Measurements from ENCODE around the gene PCP4L1.
"Not testable (repeated sequence)": the region's sequence is repeated elsewhere in the genome, so short reads cannot be mapped to it uniquely, and the experiment has no call there.

The PCP4L1 gene

GRCh38 chr1:161229896-161230295 is 28.6 kb upstream of the PCP4L1 start:
- DNase-seq = no peak

DNA sequence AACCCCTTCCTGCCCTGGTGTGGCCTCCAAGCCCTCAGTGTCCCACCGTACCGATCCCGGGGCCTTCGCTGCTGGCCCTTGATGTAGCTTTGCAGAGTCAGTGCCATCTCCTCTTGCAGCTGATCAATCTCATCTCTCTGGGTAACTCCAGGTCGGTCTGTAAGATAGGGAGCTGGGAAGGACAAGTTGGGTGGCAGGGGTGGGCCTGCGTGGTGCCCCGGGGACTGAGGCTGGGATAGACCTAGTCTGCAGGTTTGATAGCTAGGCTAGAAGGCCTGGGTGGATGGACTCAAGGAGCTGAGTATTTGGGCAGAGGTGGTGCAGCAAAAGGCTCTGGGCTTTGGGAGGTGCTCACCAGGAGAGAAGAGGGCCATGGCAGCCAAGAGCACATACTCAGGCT is 27.8 kb upstream of the PCP4L1 start:
- DNase-seq = no peak

DNA sequence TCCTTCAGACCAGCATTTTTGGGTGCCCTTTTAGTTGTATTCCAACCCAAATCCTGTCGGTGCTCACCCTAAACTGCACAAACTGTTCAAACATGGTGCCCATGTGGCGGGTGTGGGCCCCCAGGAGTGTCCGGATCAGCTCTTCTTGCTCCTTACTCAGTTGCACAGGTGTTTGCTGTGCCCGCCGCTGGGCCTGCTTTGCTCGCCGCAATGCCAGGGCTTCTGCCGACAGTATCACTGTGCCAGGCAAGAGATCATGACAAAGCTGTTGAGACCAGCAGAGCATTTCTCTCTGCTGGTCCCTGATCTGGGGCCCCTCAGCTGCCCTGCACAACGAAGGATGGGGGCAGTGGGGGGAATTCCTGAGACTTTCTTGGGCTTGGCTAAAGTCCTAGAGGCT is 25.4 kb upstream of the PCP4L1 start:
- DNase-seq = no peak

- DNase-seq = no peak
Measured at GRCh38 chr1:161235957-161236775, 22.4 kb upstream of the PCP4L1 start.

- DNase-seq = no peak
Measured at GRCh38 chr1:161238039-161238473, 20.5 kb upstream of the PCP4L1 start, which contains the start of gene NR1I3. Gene NR1I3, minus strand, starts transcription at chr1:161238203. Its CDS starts 1,638 bp downstream, at chr1:161236565.

- DNase-seq = no peak
Measured at GRCh38 chr1:161241682-161242081, 16.9 kb upstream of the PCP4L1 start.

- DNase-seq = no peak
Measured at GRCh38 chr1:161242313-161242712, 16.2 kb upstream of the PCP4L1 start.

- DNase-seq = no peak
Measured at GRCh38 chr1:161244888-161245287, 13.7 kb upstream of the PCP4L1 start.

GRCh38 chr1:161250100-161250499 is 8.4 kb upstream of the PCP4L1 start:
- DNase-seq = not testable (repeated sequence)

DNA sequence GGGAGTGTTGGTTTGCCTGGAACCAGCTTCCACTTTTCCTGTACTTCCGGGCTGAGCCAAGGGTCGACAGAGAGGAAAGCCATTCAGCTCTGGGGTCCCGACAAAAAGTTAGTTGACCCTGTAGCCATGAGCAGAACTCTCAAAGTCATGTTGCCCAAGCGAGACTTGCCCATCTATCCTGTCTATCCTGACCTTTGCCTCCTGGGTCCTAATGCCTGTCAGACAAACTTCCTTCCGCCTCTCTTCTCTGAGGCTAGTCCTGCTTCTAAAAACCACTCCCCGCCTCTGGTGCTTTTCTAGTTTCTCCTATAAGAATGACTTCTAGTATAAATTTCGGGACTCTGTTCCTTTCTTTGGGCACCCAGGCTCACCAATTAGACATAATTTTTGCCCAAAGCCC is 7.7 kb upstream of the PCP4L1 start:
- DNase-seq = no peak

- DNase-seq = no peak
Measured at GRCh38 chr1:161251579-161251978, 7.0 kb upstream of the PCP4L1 start.

- not testable (repeated sequence) for DNase-seq
Measured at GRCh38 chr1:161255302-161255701, 3.2 kb upstream of the PCP4L1 start.

GRCh38 chr1:161255955-161256520 is 2.5 kb upstream of the PCP4L1 start:
- not testable (repeated sequence) for DNase-seq

- not testable (repeated sequence) for DNase-seq
Measured at GRCh38 chr1:161257109-161257508, 1.4 kb upstream of the PCP4L1 start.

DNA sequence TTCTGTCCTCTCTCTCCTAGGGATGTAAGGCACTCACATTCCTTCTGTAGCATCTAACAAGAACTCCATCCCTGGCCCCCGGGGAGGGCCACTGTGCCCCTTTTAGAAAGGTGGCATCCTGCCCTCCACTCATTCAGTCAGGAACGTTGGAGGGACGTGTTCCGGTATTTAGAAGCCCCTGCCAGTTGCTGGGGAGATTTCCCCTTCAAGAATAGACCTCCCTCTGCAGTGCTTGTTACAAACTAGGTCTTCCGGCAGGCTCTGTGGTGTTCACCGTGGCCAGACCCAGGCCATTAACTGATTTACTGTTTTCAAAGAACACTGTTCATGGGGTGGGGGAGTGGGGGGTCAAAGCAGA is 779 bp downstream of the PCP4L1 start:
- no peak for DNase-seq

DNA sequence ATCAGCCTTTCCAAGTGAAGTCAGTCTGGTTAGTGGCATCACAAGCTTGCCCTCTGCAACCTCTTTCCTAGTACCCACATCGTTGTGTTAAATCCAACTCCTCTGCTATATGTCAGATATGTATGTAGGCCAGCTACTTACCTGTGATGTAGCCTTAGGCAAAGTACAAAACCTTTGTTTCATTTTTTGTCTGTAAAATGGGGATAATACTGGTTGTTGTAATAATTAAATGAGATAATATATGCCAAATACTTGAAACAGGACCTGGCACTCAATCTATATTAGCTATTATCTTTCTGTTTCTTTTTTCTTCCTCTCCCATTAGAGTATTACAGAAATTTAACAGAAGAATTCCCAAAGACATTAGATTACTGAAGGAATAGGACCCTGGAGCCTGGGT is 1.2 kb downstream of the PCP4L1 start:
- DNase-seq = no peak

DNA sequence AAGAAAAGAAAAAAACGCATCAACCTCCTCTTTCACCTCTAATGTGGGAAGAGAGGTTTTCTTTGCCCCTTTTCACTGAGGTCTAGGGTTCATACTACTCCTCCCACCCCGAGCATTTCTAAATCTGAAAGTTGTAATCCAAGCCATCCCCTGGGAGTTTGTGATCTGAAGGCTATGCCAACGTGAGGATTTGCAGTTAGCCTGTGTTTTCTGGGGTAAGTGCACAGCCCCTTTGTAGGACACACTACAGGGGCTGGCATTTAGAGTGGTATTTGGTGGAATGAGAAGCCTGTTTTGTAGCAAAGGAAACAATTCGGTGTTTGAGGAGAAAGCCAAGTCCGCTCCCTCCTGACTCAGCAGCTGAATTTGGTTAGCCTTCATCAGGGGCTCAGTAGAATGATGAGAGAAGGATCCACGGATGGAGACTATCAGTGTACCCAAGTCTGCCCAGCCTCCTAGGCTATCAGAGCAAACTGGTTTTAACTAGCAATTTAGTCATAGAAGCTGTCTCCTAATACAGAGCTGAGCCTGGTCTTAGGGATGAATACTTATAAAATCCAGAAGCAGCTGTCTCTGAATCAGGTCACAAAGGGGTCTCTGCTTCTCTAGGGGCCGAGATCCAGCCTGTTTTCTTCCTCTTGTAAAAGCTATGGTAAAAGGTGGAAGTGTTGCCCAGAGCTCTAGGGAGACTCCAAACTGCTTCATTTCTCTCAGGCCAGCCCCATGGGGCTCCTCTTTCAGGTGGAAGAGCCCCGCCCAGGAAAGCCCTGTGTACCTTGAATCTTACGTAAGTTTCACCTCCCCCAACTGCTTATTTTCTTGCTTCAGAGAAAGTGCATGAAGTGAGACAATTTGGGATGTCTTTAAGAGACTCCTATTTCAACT is 2.1 kb downstream of the PCP4L1 start:
- no peak for DNase-seq

GRCh38 chr1:161261261-161262235 is 3.0 kb downstream of the PCP4L1 start:
- no peak for DNase-seq

DNA sequence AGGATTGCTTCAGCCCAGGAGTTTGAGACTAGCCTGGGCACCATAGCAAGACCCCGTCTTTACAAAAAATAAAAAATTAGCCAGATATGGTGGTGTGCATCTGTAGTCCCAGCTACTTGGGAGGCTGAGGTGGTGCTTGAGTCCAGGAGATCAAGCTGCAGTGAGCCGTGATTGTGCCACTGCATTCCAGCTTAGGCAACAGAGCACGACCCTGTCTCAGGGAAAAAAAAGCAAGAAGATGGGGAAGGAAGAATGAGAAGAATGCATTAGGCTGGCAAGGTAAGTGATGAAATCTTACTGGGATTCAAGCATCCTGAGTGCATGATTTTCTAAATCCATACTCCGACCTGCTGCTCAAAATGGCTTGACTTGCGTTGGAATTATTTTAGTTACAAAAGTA is 6.8 kb downstream of the PCP4L1 start:
- no peak for DNase-seq

DNA sequence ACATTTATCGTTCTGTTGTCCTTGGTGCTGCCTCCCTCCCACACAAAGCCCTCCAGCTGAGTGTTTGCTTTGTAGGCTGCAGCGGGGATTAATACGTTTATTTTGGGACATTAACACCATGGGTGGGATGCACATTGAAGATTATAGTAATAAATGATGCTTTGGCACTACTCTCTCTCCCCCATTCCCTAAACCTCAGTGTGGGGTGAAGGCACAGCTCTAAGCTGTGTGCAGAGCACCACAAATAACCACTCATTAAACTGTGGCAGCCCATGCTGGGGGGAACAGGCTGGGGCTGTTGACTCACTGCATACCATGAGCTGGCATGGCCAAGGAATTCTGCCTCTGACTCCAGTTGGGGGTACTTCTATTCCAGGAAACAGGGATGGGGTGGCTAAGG is 7.7 kb downstream of the PCP4L1 start:
- no peak for DNase-seq

DNA sequence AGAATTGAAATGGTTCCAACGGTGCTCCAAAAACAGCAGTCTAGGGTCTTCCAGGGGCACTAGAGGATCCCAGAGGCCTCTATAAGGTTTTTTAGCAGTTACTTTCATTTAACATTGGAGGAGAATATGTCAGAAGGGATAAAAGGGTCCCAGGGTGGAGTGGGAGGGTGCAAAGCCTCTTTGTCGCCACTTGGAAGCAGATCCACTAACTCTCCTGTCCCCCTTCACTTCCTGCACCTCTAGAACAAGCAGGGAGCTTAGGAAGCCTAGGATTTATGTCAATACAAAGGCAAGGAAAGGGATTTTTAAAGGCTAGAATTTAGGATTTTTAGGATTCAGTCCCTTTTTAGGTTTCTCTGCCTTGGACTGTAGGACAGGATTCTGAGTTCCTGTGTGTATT is 8.3 kb downstream of the PCP4L1 start:
- no peak for DNase-seq

GRCh38 chr1:161267321-161267720 is 8.8 kb downstream of the PCP4L1 start:
- DNase-seq = no peak

Measured in stimulated activated CD4-positive, alpha-beta T cell treated with anti-CD3 and anti-CD28 coated beads, Interleukin-2, amount 100 ng/mL, for 24 hours (primary cell).